ENCODE measurements around the gene CLUH. TPM values are rescaled to one million over a fixed set of nuclear protein-coding genes. Genes with fewer than 3 reads are reported as not detected.
"Not testable (repeated sequence)": the region's sequence is repeated elsewhere in the genome, so short reads cannot be mapped to it uniquely, and the experiment has no call there.

The CLUH gene
- total RNA-seq, 1 experiment from 2014 or later, result 80.4 TPM

- no peaks in the 10 kb centered on the region for H3K9me3 Mint-ChIP-seq (ENCODE audit: unreplicated experiment)
- BruUV-seq (replicated peaks), result no TSS peak
- H3K4me1 Mint-ChIP-seq (ENCODE audit: insufficient read depth, unreplicated experiment), result peaks cover 5% of the 10 kb centered on the region
- H3K27ac Mint-ChIP-seq (ENCODE audit: low read depth, unreplicated experiment), result no peak overlapping the region
- no peak overlapping the region for H3K4me3 Mint-ChIP-seq (ENCODE audit: unreplicated experiment)
- POLR2A ChIA-PET, result no interaction called here
- intact Hi-C loops (cut with micrococcal nuclease), result no loop called here
- H3K36me3 Mint-ChIP-seq (ENCODE audit: insufficient read depth, unreplicated experiment), result peaks cover 94% of the 10 kb centered on the region
- CTCF ChIA-PET, result interaction anchor here (0.6 to 0.7 kb wide), 2 partner anchors 21 to 81 kb away, joined by 3 read pairs; no protein-coding TSS in a partner anchor
- TF ChIP-seq CTCF (IDR thresholded peaks at IDR 0.05; ENCODE audit: unreplicated experiment), result no peak
- no peaks in the 10 kb centered on the region for H3K27me3 Mint-ChIP-seq (ENCODE audit: insufficient read depth, unreplicated experiment)
- no peak for DNase-seq (ENCODE audit: unreplicated experiment)
These were observed 39.5 kb downstream of the CLUH start for GRCh38 chr17:2672026-2672425.

GRCh38 chr17:2660410-2660809, 51.2 kb downstream of the CLUH start:
- DNase-seq (ENCODE audit: unreplicated experiment); BruUV-seq (replicated peaks); intact Hi-C loops (cut with micrococcal nuclease); H3K4me1 Mint-ChIP-seq (ENCODE audit: insufficient read depth, unreplicated experiment); H3K27me3 Mint-ChIP-seq (ENCODE audit: insufficient read depth, unreplicated experiment); POLR2A ChIA-PET; H3K4me3 Mint-ChIP-seq (ENCODE audit: unreplicated experiment); H3K9me3 Mint-ChIP-seq (ENCODE audit: unreplicated experiment); H3K27ac Mint-ChIP-seq (ENCODE audit: low read depth, unreplicated experiment): not testable (repeated sequence)
- CTCF ChIA-PET, result interaction anchor here (0.7 kb wide), 1 partner anchor 14 kb away, joined by 3 read pairs; no protein-coding TSS in a partner anchor
- H3K36me3 Mint-ChIP-seq (ENCODE audit: insufficient read depth, unreplicated experiment), result peaks cover 40% of the 10 kb centered on the region

GRCh38 chr17:2659337-2659736, 52.2 kb downstream of the CLUH start:
- H3K27ac Mint-ChIP-seq (ENCODE audit: low read depth, unreplicated experiment); intact Hi-C loops (cut with micrococcal nuclease); H3K9me3 Mint-ChIP-seq (ENCODE audit: unreplicated experiment); BruUV-seq (replicated peaks); H3K4me1 Mint-ChIP-seq (ENCODE audit: insufficient read depth, unreplicated experiment); H3K4me3 Mint-ChIP-seq (ENCODE audit: unreplicated experiment); H3K27me3 Mint-ChIP-seq (ENCODE audit: insufficient read depth, unreplicated experiment): not testable (repeated sequence)
- peak; percentile 34 for DNase-seq (ENCODE audit: unreplicated experiment)
- CTCF ChIA-PET, result interaction anchor here (0.5 kb wide), 2 partner anchors 79 to 277 kb away, joined by 3 to 5 read pairs; no protein-coding TSS in a partner anchor
- POLR2A ChIA-PET, result interaction anchor here (0.6 to 0.7 kb wide), 2 partner anchors 54 to 148 kb away, joined by 3 read pairs; no protein-coding TSS in a partner anchor
- peaks cover 47% of the 10 kb centered on the region for H3K36me3 Mint-ChIP-seq (ENCODE audit: insufficient read depth, unreplicated experiment)

GRCh38 chr17:2656283-2656682, 55.3 kb downstream of the CLUH start:
- Mint-ChIP-seq H3K4me1 (ENCODE audit: insufficient read depth, unreplicated experiment) (peaks cover 9% of the 10 kb centered on the region), H3K9me3 (ENCODE audit: unreplicated experiment) (no peaks in the 10 kb centered on the region), H3K36me3 (ENCODE audit: insufficient read depth, unreplicated experiment) (peaks cover 55% of the 10 kb centered on the region), H3K27me3 (ENCODE audit: insufficient read depth, unreplicated experiment) (no peaks in the 10 kb centered on the region), H3K4me3 (ENCODE audit: unreplicated experiment) (no peak overlapping the region), H3K27ac (ENCODE audit: low read depth, unreplicated experiment) (no peak overlapping the region)
- no TSS peak for BruUV-seq (replicated peaks)
- intact Hi-C loops (cut with micrococcal nuclease), result no loop called here
- no peak for DNase-seq (ENCODE audit: unreplicated experiment)
- CTCF ChIA-PET, result interaction anchor here (0.6 to 1.0 kb wide), 2 partner anchors 19 to 120 kb away, joined by 3 read pairs; no protein-coding TSS in a partner anchor
- no peak for TF ChIP-seq CTCF (IDR thresholded peaks at IDR 0.05; ENCODE audit: unreplicated experiment)
- POLR2A ChIA-PET, result interaction anchor here (0.6 to 1.4 kb wide), 5 partner anchors 7 to 259 kb away, joined by 3 to 4 read pairs (median 3); partner anchors contain the start of gene PAFAH1B1

GRCh38 chr17:2655546-2655945, 56.0 kb downstream of the CLUH start:
- H3K9me3 Mint-ChIP-seq (ENCODE audit: unreplicated experiment), result no peaks in the 10 kb centered on the region
- POLR2A ChIA-PET, result interaction anchor here (1.4 kb wide), 2 partner anchors 33 to 55 kb away, joined by 3 read pairs; no protein-coding TSS in a partner anchor
- H3K36me3 Mint-ChIP-seq (ENCODE audit: insufficient read depth, unreplicated experiment), result peaks cover 60% of the 10 kb centered on the region
- intact Hi-C loops (cut with micrococcal nuclease), result no loop called here
- no peak overlapping the region for H3K4me3 Mint-ChIP-seq (ENCODE audit: unreplicated experiment)
- H3K27me3 Mint-ChIP-seq (ENCODE audit: insufficient read depth, unreplicated experiment), result no peaks in the 10 kb centered on the region
- CTCF ChIA-PET, result interaction anchor here (0.6 to 1.7 kb wide), 3 partner anchors 10 to 119 kb away, joined by 3 to 6 read pairs (median 3); no protein-coding TSS in a partner anchor
- TF ChIP-seq CTCF (IDR thresholded peaks at IDR 0.05; ENCODE audit: unreplicated experiment), result no peak
- no peak overlapping the region for H3K27ac Mint-ChIP-seq (ENCODE audit: low read depth, unreplicated experiment)
- BruUV-seq (replicated peaks), result no TSS peak
- peaks cover 13% of the 10 kb centered on the region for H3K4me1 Mint-ChIP-seq (ENCODE audit: insufficient read depth, unreplicated experiment)
- no peak for DNase-seq (ENCODE audit: unreplicated experiment)

GRCh38 chr17:2652911-2653310, 58.7 kb downstream of the CLUH start:
- CTCF ChIA-PET; intact Hi-C loops (cut with micrococcal nuclease); BruUV-seq (replicated peaks); H3K27ac Mint-ChIP-seq (ENCODE audit: low read depth, unreplicated experiment); H3K9me3 Mint-ChIP-seq (ENCODE audit: unreplicated experiment); H3K4me3 Mint-ChIP-seq (ENCODE audit: unreplicated experiment); H3K27me3 Mint-ChIP-seq (ENCODE audit: insufficient read depth, unreplicated experiment); DNase-seq (ENCODE audit: unreplicated experiment): not testable (repeated sequence)
- peaks cover 72% of the 10 kb centered on the region for H3K36me3 Mint-ChIP-seq (ENCODE audit: insufficient read depth, unreplicated experiment)
- H3K4me1 Mint-ChIP-seq (ENCODE audit: insufficient read depth, unreplicated experiment), result peaks cover 15% of the 10 kb centered on the region
- POLR2A ChIA-PET, result interaction anchor here (0.7 to 1.6 kb wide), 3 partner anchors 60 to 142 kb away, joined by 3 to 6 read pairs (median 5); partner anchors contain the start of genes METTL16 and PAFAH1B1
